B cell (primary cell): ENCODE measurements around the gene MCRS1. TPM values are rescaled to one million over a fixed set of nuclear protein-coding genes. Genes with fewer than 3 reads are reported as not detected.

Experiments
- ATAC-seq: fragments of 200-7000 bp; cut with Tn5 transposase; one replicate; pipeline ENCODE4 v1.10.0; 2021; ENCODE audit warnings: low read depth, mild to moderate bottlenecking, moderate number of reproducible peaks, moderate library complexity
- CTCF ChIA-PET: fragments of 350-600 bp; sonication (Branson Sonifier 250); formaldehyde crosslinking; loops from one replicate; lab custom pipeline; 2021; ENCODE audit warnings: antibody characterized with exemption, inconsistent platforms; lab: Charles Lee
- POLR2A ChIA-PET: fragments of 350-600 bp; sonication (Branson Sonifier 250); formaldehyde crosslinking; loops from one replicate; lab custom pipeline; 2021; ENCODE audit warnings: antibody characterized with exemption; lab: Charles Lee
- DNase-seq: peaks from one replicate; pipeline ENCODE4 v3.0.0; 2013
- H2AFZ ChIP-seq: 2 replicates; pipeline ENCODE4 v1.6.1; 2012; ENCODE audit warnings: mild to moderate bottlenecking, low read depth, low read length; ENCODE audit not compliant: insufficient read depth, poor library complexity, severe bottlenecking
- H3K27ac ChIP-seq, 2 donors: 1 replicate in 1 of 2; 2 replicates in 1 of 2; pipeline ENCODE4 v1.5.1; 2012 to 2013; ENCODE audit warnings: low read length in 2 of 2, mild to moderate bottlenecking in 2 of 2, moderate library complexity in 1 of 2
- H3K27me3 ChIP-seq, 4 experiments: fragments of 200-600 bp in 1 of 4; sonication (generic) in 1 of 4; replicated peaks in 1 of 4; 1 replicate in 2 of 4; 2 replicates in 2 of 4; pipeline versions ENCODE4 v1.6.1 to v1.7.0; 2013 to 2016; ENCODE audit warnings: low read length in 3 of 4, mild to moderate bottlenecking in 2 of 4, mixed read lengths in 1 of 4, moderate library complexity in 1 of 4; ENCODE audit not compliant: insufficient read depth in 4 of 4, control insufficient read depth in 3 of 4; ENCODE audit errors: control extremely low read depth in 1 of 4
- H3K36me3 ChIP-seq, 2 experiments: replicated peaks in 1 of 2; 1 replicate in 1 of 2; 2 replicates in 1 of 2; pipeline versions ENCODE4 v1.6.1 to v1.7.1; 2013; ENCODE audit warnings: low read length in 1 of 2; ENCODE audit not compliant: insufficient read depth in 2 of 2, control insufficient read depth in 1 of 2; ENCODE audit errors: control extremely low read depth in 1 of 2, extremely low read depth in 1 of 2
- H3K4me1 ChIP-seq, 2 donors: fragments of 200-600 bp in 1 of 2; sonication (generic) in 1 of 2; 1 replicate in 1 of 2; 2 replicates in 1 of 2; pipeline versions ENCODE4 v1.5.1 to v1.6.1; 2013 to 2017; ENCODE audit warnings: low read length in 2 of 2; ENCODE audit not compliant: control insufficient read depth in 2 of 2, insufficient read depth in 2 of 2
- H3K4me2 ChIP-seq: replicated peaks from 2 replicates; pipeline ENCODE3; 2012; ENCODE audit warnings: mild to moderate bottlenecking, low read depth, low read length; ENCODE audit not compliant: poor library complexity, severe bottlenecking
- H3K4me3 ChIP-seq, 5 experiments: fragments of 200-600 bp in 1 of 5; sonication (generic) in 1 of 5; 1 replicate in 3 of 5; 2 replicates in 2 of 5; pipeline versions ENCODE4 v1.5.1 to v1.7.0; 2011 to 2016; ENCODE audit warnings: low read length in 4 of 5, mild to moderate bottlenecking in 4 of 5, low read depth in 2 of 5, control low read depth in 1 of 5, moderate library complexity in 1 of 5; ENCODE audit not compliant: insufficient read depth in 1 of 5; ENCODE audit errors: control extremely low read depth in 1 of 5, extremely low read depth in 1 of 5
- H3K79me2 ChIP-seq: fragments of 200-600 bp; sonication (generic); one replicate; pipeline ENCODE4 v1.6.0; 2016; ENCODE audit warnings: low read length; ENCODE audit not compliant: control insufficient read depth, insufficient read depth
- H3K9ac ChIP-seq: fragments of 200-600 bp; sonication (generic); 2 replicates; pipeline ENCODE4 v1.6.1; 2017; ENCODE audit warnings: mild to moderate bottlenecking, low read length, moderate library complexity
- H3K9me3 ChIP-seq, 3 donors: one replicate each; pipeline versions ENCODE4 v1.6.1 to v1.7.1; 2013; ENCODE audit warnings: low read length in 2 of 3; ENCODE audit not compliant: control insufficient read depth in 2 of 3, insufficient read depth in 1 of 3; ENCODE audit errors: control extremely low read depth in 1 of 3
- H4K20me1 ChIP-seq: 2 replicates; pipeline ENCODE4 v1.6.0; 2012; ENCODE audit warnings: mild to moderate bottlenecking, low read length; ENCODE audit not compliant: insufficient read depth, control insufficient read depth, poor library complexity, severe bottlenecking
- H3K27ac Mint-ChIP-seq: one replicate; pipeline ENCODE4 v1.8.0; 2021; ENCODE audit warnings: mixed read lengths
- H3K27me3 Mint-ChIP-seq: one replicate; pipeline ENCODE4 v1.8.0; 2021; ENCODE audit warnings: mixed read lengths
- H3K4me1 Mint-ChIP-seq: one replicate; pipeline ENCODE4 v1.8.0; 2021; ENCODE audit warnings: mixed read lengths
- H3K4me3 Mint-ChIP-seq: one replicate; pipeline ENCODE4 v1.8.0; 2021; ENCODE audit warnings: mixed read lengths
- H3K9me3 Mint-ChIP-seq: one replicate; pipeline ENCODE4 v1.8.0; 2022; ENCODE audit warnings: mixed read lengths; ENCODE audit not compliant: insufficient read depth
- CTCF ChIP-seq: fragments of 200-600 bp; IDR thresholded peaks from one replicate; pipeline ENCODE4 v1.8.0; 2022; ENCODE audit warnings: antibody characterized with exemption, mild to moderate bottlenecking
- EZH2 ChIP-seq: IDR thresholded peaks from 2 replicates; pipeline ENCODE4 v1.6.1; 2012; ENCODE audit warnings: borderline replicate concordance, low read depth, mild to moderate bottlenecking, moderate library complexity, low read length; ENCODE audit not compliant: insufficient read depth, poor library complexity, severe bottlenecking
- WGBS: methylation state at CpG from one replicate; pipeline ENCODE4 v1.1.5; 2013; ENCODE audit warnings: missing lambda C conversion rate; ENCODE audit not compliant: insufficient coverage; 5-methylcytosine and 5-hydroxymethylcytosine counted together
- intact Hi-C: fragments of 100-400 bp; cut with micrococcal nuclease; formaldehyde crosslinking; loops from one replicate; pipeline ENCODE4 v1.10.0; 2022
- polyA plus RNA-seq: library from polyadenylated mRNA; depleted of rRNA; stranded (reverse); fragments of >200 nt; gene quantifications from 2 replicates; pipeline ENCODE4 v1.2.3, GENCODE V29; 2012
- total RNA-seq, 2 donors: library from RNA; stranded (reverse); fragments of 120-200 nt in 1 of 2; gene quantifications; 1 replicate in 1 of 2; 2 replicates in 1 of 2; pipeline versions ENCODE4 v1.2.3 to v1.2.4, GENCODE V29; 2013 to 2022

Gene MCRS1
- total and polyA plus RNA-seq, 2 donors (not counting 1 experiment from before 2014, with no cell fraction given) = 81.1 to 107 TPM

- ATAC-seq = no peak
- no peak overlapping the region for H3K4me3 ChIP-seq
- H3K36me3 ChIP-seq = peaks cover 0 to 64% of the 10 kb centered on the region in 2 experiments
- Mint-ChIP-seq H3K27ac (no peak overlapping the region), H3K4me3 (no peak overlapping the region), H3K4me1 (no peaks in the 10 kb centered on the region), H3K27me3 (no peaks in the 10 kb centered on the region), H3K9me3 (no peaks in the 10 kb centered on the region)
- no peak overlapping the region for H2AFZ ChIP-seq
- WGBS = 95% methylated on average over 16 of the region's 17 CpGs
- no peak overlapping the region for H3K4me2 ChIP-seq
- no peaks in the 10 kb centered on the region for H3K4me1 ChIP-seq
- H3K27me3 ChIP-seq = no peaks in the 10 kb centered on the region
- intact Hi-C loops = no loop called here
- DNase-seq = no peak
- POLR2A ChIA-PET = no interaction called here
- CTCF ChIA-PET = interaction anchor here (1.1 kb wide), 1 partner anchor 202 kb away, joined by 3 read pairs; no protein-coding TSS in a partner anchor
- TF ChIP-seq CTCF (no peak), EZH2 (no peak)
- H3K27ac ChIP-seq = no peak overlapping the region
- H3K9ac ChIP-seq = no peak overlapping the region
- H4K20me1 ChIP-seq = peaks cover 4% of the 10 kb centered on the region
- H3K79me2 ChIP-seq = no peaks in the 10 kb centered on the region
- no peaks in the 10 kb centered on the region for H3K9me3 ChIP-seq
Observed at GRCh38 chr12:49559011-49559675, 8.8 kb downstream of the MCRS1 start.

GRCh38 chr12:49558526-49558925 lies 9.4 kb downstream of the MCRS1 start:
- peaks cover 2% of the 10 kb centered on the region for H4K20me1 ChIP-seq
- H3K9ac ChIP-seq = no peak overlapping the region
- Mint-ChIP-seq H3K27ac (no peak overlapping the region), H3K4me3 (no peak overlapping the region), H3K27me3 (no peaks in the 10 kb centered on the region), H3K4me1 (no peaks in the 10 kb centered on the region), H3K9me3 (no peaks in the 10 kb centered on the region)
- H3K27me3 ChIP-seq = no peaks in the 10 kb centered on the region
- ATAC-seq (no peak), DNase-seq (no peak)
- H3K79me2 ChIP-seq = no peaks in the 10 kb centered on the region
- no peaks in the 10 kb centered on the region for H3K4me1 ChIP-seq
- POLR2A ChIA-PET = no interaction called here
- no peaks in the 10 kb centered on the region for H3K9me3 ChIP-seq
- peaks cover 0 to 57% of the 10 kb centered on the region in 2 experiments for H3K36me3 ChIP-seq
- TF ChIP-seq CTCF (no peak), EZH2 (no peak)
- no peak overlapping the region for H3K4me3 ChIP-seq
- H3K4me2 ChIP-seq = no peak overlapping the region
- CTCF ChIA-PET = no interaction called here
- intact Hi-C loops = no loop called here
- no peak overlapping the region for H2AFZ ChIP-seq
- WGBS = 98% methylated on average over 10 of the region's 13 CpGs
- H3K27ac ChIP-seq = no peak overlapping the region
